Lung (tissue), 12 donors: ENCODE data around the gene DPYSL3. TPM values are rescaled to one million over a fixed set of nuclear protein-coding genes. Genes with fewer than 3 reads are reported as not detected.

Source experiments
- ATAC-seq: fragments of 200-7000 bp; cut with Tn5 transposase; one replicate; pipeline ENCODE4 v1.9.1; 2020; ENCODE audit warnings: moderate number of reproducible peaks; ENCODE audit not compliant: insufficient read depth, low FRiP score
- DNase-seq, 3 donors: peaks; one replicate each; pipeline ENCODE4 v3.0.0-alpha.2; 2013 to 2017
- H3K27ac ChIP-seq, 2 donors: one replicate each; pipeline ENCODE4 v1.5.1; 2013; ENCODE audit warnings: mild to moderate bottlenecking in 2 of 2, moderate library complexity in 2 of 2, control low read depth in 1 of 2, inconsistent platforms in 1 of 2, low read depth in 1 of 2, low read length in 1 of 2
- H3K27me3 ChIP-seq, 3 donors: one replicate each; pipeline ENCODE4 v1.5.1; 2013; ENCODE audit warnings: low read length in 2 of 3; ENCODE audit not compliant: control insufficient read depth in 3 of 3, insufficient read depth in 3 of 3
- H3K36me3 ChIP-seq, 4 donors: one replicate each; pipeline ENCODE4 v1.5.1; 2013; ENCODE audit warnings: low read length in 4 of 4, mild to moderate bottlenecking in 1 of 4, moderate library complexity in 1 of 4; ENCODE audit not compliant: control insufficient read depth in 4 of 4, insufficient read depth in 4 of 4
- H3K4me1 ChIP-seq, 5 donors: one replicate each; pipeline ENCODE4 v1.5.1; 2013; ENCODE audit warnings: low read length in 5 of 5, mild to moderate bottlenecking in 2 of 5, moderate library complexity in 1 of 5; ENCODE audit not compliant: control insufficient read depth in 5 of 5, insufficient read depth in 5 of 5
- H3K4me3 ChIP-seq: one replicate; pipeline ENCODE4 v1.5.1; 2013; ENCODE audit warnings: mild to moderate bottlenecking, control low read depth, moderate library complexity
- H3K9ac ChIP-seq, 2 donors: one replicate each; pipeline ENCODE4 v1.5.1; 2013; ENCODE audit warnings: low read length in 2 of 2, control low read depth in 1 of 2; ENCODE audit not compliant: insufficient read depth in 1 of 2
- H3K9me3 ChIP-seq, 4 donors: one replicate each; pipeline ENCODE4 v1.5.1; 2013; ENCODE audit warnings: low read length in 3 of 4, mild to moderate bottlenecking in 1 of 4, moderate library complexity in 1 of 4; ENCODE audit not compliant: control insufficient read depth in 4 of 4, insufficient read depth in 3 of 4
- CTCF ChIP-seq: IDR thresholded peaks from 2 replicates; pipeline ENCODE4 v1.5.1; 2012; ENCODE audit warnings: mild to moderate bottlenecking; ENCODE audit errors: control extremely low read depth, extremely low read depth
- WGBS, 2 donors: extraction: QIAGEN DNeasy Blood & Tissue Kit; methylation state at CpG; one replicate each; pipeline ENCODE4 v1.1.7; 2013; 5-methylcytosine and 5-hydroxymethylcytosine counted together
- polyA plus RNA-seq, 2 donors: library from polyadenylated mRNA; stranded (reverse); fragments of 200-250 nt; gene quantifications; one replicate each; pipeline ENCODE4 v1.2.1, GENCODE V29; 2013
- total RNA-seq, 2 donors: library from RNA; depleted of rRNA in 1 of 2; stranded (reverse); fragments of >200 nt in 1 of 2; gene quantifications; one replicate each; pipeline ENCODE4 v1.2.1, GENCODE V29; 2014 to 2021
- donor health status: control.
- donor health status: control.
- donor health status: Bipolar disorder and iron deficiency.
- donor health status: healthy.
- donor health status: DM: yes; HTN: yes; CAD: no.

DPYSL3 gene
- total and polyA plus RNA-seq, 4 donors, result 13.8 to 112 (median 43.7) TPM

GRCh38 chr5:147504011-147504410 is 5.9 kb downstream of the DPYSL3 start:
- Histone ChIP-seq H3K36me3 (no peaks in the 10 kb centered on the region), H3K4me3 (no peak overlapping the region), H3K27ac (peak overlapping the region; percentile 21 to 70), H3K4me1 (peaks cover 0 to 31% (median 5%) of the 10 kb centered on the region in 5 donors), H3K27me3 (peaks cover 0 to 14% (median 2%) of the 10 kb centered on the region in 3 donors), H3K9ac (no peak overlapping the region), H3K9me3 (no peaks in the 10 kb centered on the region)
- WGBS, 2 donors, result 39 to 63% methylated on average over 3 of the region's 3 CpGs
- DNase-seq (peak in 1 of 3 donors; percentile 29), ATAC-seq (no peak)
- TF ChIP-seq CTCF, result no peak

GRCh38 chr5:147490989-147491388 is 18.9 kb downstream of the DPYSL3 start:
- 79 to 86% methylated on average over 3 of the region's 3 CpGs for WGBS, 2 donors
- TF ChIP-seq CTCF, result no peak

GRCh38 chr5:147487031-147487750 is 22.7 kb downstream of the DPYSL3 start:
- H3K27ac ChIP-seq, result no peak overlapping the region
- no peaks in the 10 kb centered on the region for H3K27me3 ChIP-seq
- 57 to 67% methylated on average over 4 of the region's 4 CpGs for WGBS, 2 donors
- no peak for ATAC-seq
- peaks cover 0 to 2% (median 0%) of the 10 kb centered on the region in 4 donors for H3K9me3 ChIP-seq
- H3K9ac ChIP-seq, result no peak overlapping the region
- H3K36me3 ChIP-seq, result no peaks in the 10 kb centered on the region
- TF ChIP-seq CTCF, result no peak
- DNase-seq, result no peak
- H3K4me3 ChIP-seq, result no peak overlapping the region
- peaks cover 0 to 17% (median 8%) of the 10 kb centered on the region in 5 donors for H3K4me1 ChIP-seq

More at GRCh38 chr5:147490989-147491388, 18.9 kb downstream of the DPYSL3 start:
- ATAC-seq (no peak), DNase-seq (no peak)
- Histone ChIP-seq H3K4me1 (peaks cover 0 to 5% (median 0%) of the 10 kb centered on the region in 5 donors), H3K9ac (no peak overlapping the region), H3K27me3 (no peaks in the 10 kb centered on the region), H3K4me3 (no peak overlapping the region), H3K36me3 (no peaks in the 10 kb centered on the region), H3K27ac (no peak overlapping the region), H3K9me3 (peaks cover 0 to 2% (median 0%) of the 10 kb centered on the region in 4 donors)

GRCh38 chr5:147485814-147486213 is 24.1 kb downstream of the DPYSL3 start:
- Histone ChIP-seq H3K27me3 (no peaks in the 10 kb centered on the region), H3K9ac (no peak overlapping the region), H3K4me1 (peaks cover 0 to 19% (median 8%) of the 10 kb centered on the region in 5 donors), H3K27ac (no peak overlapping the region), H3K4me3 (no peak overlapping the region), H3K9me3 (peaks cover 0 to 2% (median 0%) of the 10 kb centered on the region in 4 donors), H3K36me3 (no peaks in the 10 kb centered on the region)
- 89 to 94% methylated on average over 2 of the region's 2 CpGs for WGBS, 2 donors
- DNase-seq (no peak), ATAC-seq (no peak)
- TF ChIP-seq CTCF, result no peak
